ENCODE measurements around the gene SPRED2. TPM values are rescaled to one million over a fixed set of nuclear protein-coding genes. Genes with fewer than 3 reads are reported as not detected.

The SPRED2 gene
- total RNA-seq, 1 donor from 2014 or later: 7.8 TPM

DNA sequence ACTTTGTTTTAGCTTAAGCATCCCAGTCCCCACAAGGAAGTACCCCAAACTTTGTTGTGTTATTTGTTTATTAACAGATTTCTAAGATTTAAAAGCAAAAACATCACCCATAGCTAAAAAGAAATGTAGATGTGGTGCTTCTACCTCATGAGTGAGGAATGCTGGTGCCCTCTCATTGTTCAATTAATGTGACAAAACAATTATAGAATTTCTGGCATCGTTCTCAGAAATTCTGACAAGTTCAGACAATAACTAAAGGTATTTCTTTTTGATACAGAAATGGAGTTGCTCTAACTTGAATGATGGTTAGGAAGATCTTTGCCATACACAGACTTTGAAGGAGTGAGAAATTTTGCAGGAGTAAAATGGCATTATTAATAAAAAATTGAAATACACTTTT lies 42.9 kb downstream of the SPRED2 start:
- Histone ChIP-seq H3K27me3 (ENCODE audit: control insufficient read depth in 3 of 3, insufficient read depth in 3 of 3, low read length in 3 of 3) (no peaks in the 10 kb centered on the region), H3K36me3 (ENCODE audit: control insufficient read depth in 3 of 3, insufficient read depth in 3 of 3, low read length in 3 of 3) (no peaks in the 10 kb centered on the region), H3K4me1 (ENCODE audit: control insufficient read depth in 3 of 3, insufficient read depth in 3 of 3, low read length in 3 of 3) (peaks cover 3 to 19% (median 12%) of the 10 kb centered on the region in 3 donors), H3K4me3 (ENCODE audit: low read length in 3 of 3) (no peak overlapping the region), H3K27ac (ENCODE audit: low read depth, low read length) (no peak overlapping the region), H3K9ac (ENCODE audit: low read depth in 1 of 3, low read length in 3 of 3) (no peak overlapping the region), H3K9me3 (ENCODE audit: control insufficient read depth in 3 of 3, low read length in 3 of 3) (no peaks in the 10 kb centered on the region)

- H3K27ac ChIP-seq (ENCODE audit: low read depth, low read length): no peak overlapping the region
- H3K36me3 ChIP-seq (ENCODE audit: control insufficient read depth in 3 of 3, insufficient read depth in 3 of 3, low read length in 3 of 3): no peaks in the 10 kb centered on the region
- no peak overlapping the region for H3K9ac ChIP-seq (ENCODE audit: low read depth in 1 of 3, low read length in 3 of 3)
- no peak overlapping the region for H3K4me3 ChIP-seq (ENCODE audit: low read length in 3 of 3)
- peaks cover 9 to 25% (median 17%) of the 10 kb centered on the region in 3 donors for H3K4me1 ChIP-seq (ENCODE audit: control insufficient read depth in 3 of 3, insufficient read depth in 3 of 3, low read length in 3 of 3)
- no peaks in the 10 kb centered on the region for H3K9me3 ChIP-seq (ENCODE audit: control insufficient read depth in 3 of 3, low read length in 3 of 3)
- H3K27me3 ChIP-seq (ENCODE audit: control insufficient read depth in 3 of 3, insufficient read depth in 3 of 3, low read length in 3 of 3): no peaks in the 10 kb centered on the region
These were observed 43.6 kb downstream of the SPRED2 start for GRCh38 chr2:65388596-65389390.

DNA sequence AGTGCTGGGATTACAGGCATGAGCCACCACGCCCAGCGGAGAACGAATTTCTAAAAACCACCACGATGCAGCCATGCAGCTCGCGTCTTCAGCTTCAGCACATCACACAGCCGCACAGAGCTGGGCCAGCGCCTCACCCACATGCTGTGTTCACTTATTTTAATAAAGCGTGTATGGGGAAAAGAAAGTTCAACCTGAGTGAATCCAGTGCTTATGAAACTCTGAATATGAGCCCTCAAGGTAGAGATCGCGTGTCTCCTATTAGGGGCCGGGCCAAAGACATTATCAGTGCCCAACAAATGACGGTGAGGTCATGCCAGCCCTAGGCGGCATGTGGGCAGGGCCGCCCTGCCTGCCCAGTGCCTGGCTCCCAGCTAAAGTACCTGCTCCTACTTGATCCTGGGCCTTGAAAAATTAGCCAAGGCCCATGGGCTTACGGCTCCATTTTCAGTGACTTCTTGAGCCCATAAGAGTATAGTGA lies 44.3 kb downstream of the SPRED2 start:
- H3K27me3 ChIP-seq (ENCODE audit: control insufficient read depth in 3 of 3, insufficient read depth in 3 of 3, low read length in 3 of 3): no peaks in the 10 kb centered on the region
- no peak overlapping the region for H3K4me3 ChIP-seq (ENCODE audit: low read length in 3 of 3)
- H3K4me1 ChIP-seq (ENCODE audit: control insufficient read depth in 3 of 3, insufficient read depth in 3 of 3, low read length in 3 of 3): peaks cover 15 to 32% (median 24%) of the 10 kb centered on the region in 3 donors
- H3K9ac ChIP-seq (ENCODE audit: low read depth in 1 of 3, low read length in 3 of 3): no peak overlapping the region
- H3K27ac ChIP-seq (ENCODE audit: low read depth, low read length): no peak overlapping the region
- H3K9me3 ChIP-seq (ENCODE audit: control insufficient read depth in 3 of 3, low read length in 3 of 3): no peaks in the 10 kb centered on the region
- H3K36me3 ChIP-seq (ENCODE audit: control insufficient read depth in 3 of 3, insufficient read depth in 3 of 3, low read length in 3 of 3): no peaks in the 10 kb centered on the region

- Histone ChIP-seq H3K27me3 (ENCODE audit: control insufficient read depth in 3 of 3, insufficient read depth in 3 of 3, low read length in 3 of 3) (no peaks in the 10 kb centered on the region), H3K4me3 (ENCODE audit: low read length in 3 of 3) (no peak overlapping the region), H3K4me1 (ENCODE audit: control insufficient read depth in 3 of 3, insufficient read depth in 3 of 3, low read length in 3 of 3) (peaks cover 24 to 41% (median 34%) of the 10 kb centered on the region in 3 donors), H3K9me3 (ENCODE audit: control insufficient read depth in 3 of 3, low read length in 3 of 3) (no peaks in the 10 kb centered on the region), H3K27ac (ENCODE audit: low read depth, low read length) (no peak overlapping the region), H3K9ac (ENCODE audit: low read depth in 1 of 3, low read length in 3 of 3) (no peak overlapping the region), H3K36me3 (ENCODE audit: control insufficient read depth in 3 of 3, insufficient read depth in 3 of 3, low read length in 3 of 3) (no peaks in the 10 kb centered on the region)
These were observed 45.4 kb downstream of the SPRED2 start for GRCh38 chr2:65386989-65387388.

- H3K4me1 ChIP-seq (ENCODE audit: control insufficient read depth in 3 of 3, insufficient read depth in 3 of 3, low read length in 3 of 3): peaks cover 30 to 41% (median 39%) of the 10 kb centered on the region in 3 donors
- no peaks in the 10 kb centered on the region for H3K9me3 ChIP-seq (ENCODE audit: control insufficient read depth in 3 of 3, low read length in 3 of 3)
- H3K27me3 ChIP-seq (ENCODE audit: control insufficient read depth in 3 of 3, insufficient read depth in 3 of 3, low read length in 3 of 3): no peaks in the 10 kb centered on the region
- no peak overlapping the region for H3K9ac ChIP-seq (ENCODE audit: low read depth in 1 of 3, low read length in 3 of 3)
- no peak overlapping the region for H3K27ac ChIP-seq (ENCODE audit: low read depth, low read length)
- H3K4me3 ChIP-seq (ENCODE audit: low read length in 3 of 3): no peak overlapping the region
- H3K36me3 ChIP-seq (ENCODE audit: control insufficient read depth in 3 of 3, insufficient read depth in 3 of 3, low read length in 3 of 3): no peaks in the 10 kb centered on the region
These were observed 46.1 kb downstream of the SPRED2 start for GRCh38 chr2:65386344-65386743.

GRCh38 chr2:65383541-65384488 lies 48.6 kb downstream of the SPRED2 start:
- H3K9me3 ChIP-seq (ENCODE audit: control insufficient read depth in 3 of 3, low read length in 3 of 3): no peaks in the 10 kb centered on the region
- H3K9ac ChIP-seq (ENCODE audit: low read depth in 1 of 3, low read length in 3 of 3): peak overlapping the region in 2 of 3 donors; percentile 33 to 57
- H3K36me3 ChIP-seq (ENCODE audit: control insufficient read depth in 3 of 3, insufficient read depth in 3 of 3, low read length in 3 of 3): no peaks in the 10 kb centered on the region
- H3K27ac ChIP-seq (ENCODE audit: low read depth, low read length): peak overlapping the region; percentile 54
- no peaks in the 10 kb centered on the region for H3K27me3 ChIP-seq (ENCODE audit: control insufficient read depth in 3 of 3, insufficient read depth in 3 of 3, low read length in 3 of 3)
- peak overlapping the region in 1 of 3 donors; percentile 13 for H3K4me3 ChIP-seq (ENCODE audit: low read length in 3 of 3)
- peaks cover 31 to 39% (median 33%) of the 10 kb centered on the region in 3 donors for H3K4me1 ChIP-seq (ENCODE audit: control insufficient read depth in 3 of 3, insufficient read depth in 3 of 3, low read length in 3 of 3)

DNA sequence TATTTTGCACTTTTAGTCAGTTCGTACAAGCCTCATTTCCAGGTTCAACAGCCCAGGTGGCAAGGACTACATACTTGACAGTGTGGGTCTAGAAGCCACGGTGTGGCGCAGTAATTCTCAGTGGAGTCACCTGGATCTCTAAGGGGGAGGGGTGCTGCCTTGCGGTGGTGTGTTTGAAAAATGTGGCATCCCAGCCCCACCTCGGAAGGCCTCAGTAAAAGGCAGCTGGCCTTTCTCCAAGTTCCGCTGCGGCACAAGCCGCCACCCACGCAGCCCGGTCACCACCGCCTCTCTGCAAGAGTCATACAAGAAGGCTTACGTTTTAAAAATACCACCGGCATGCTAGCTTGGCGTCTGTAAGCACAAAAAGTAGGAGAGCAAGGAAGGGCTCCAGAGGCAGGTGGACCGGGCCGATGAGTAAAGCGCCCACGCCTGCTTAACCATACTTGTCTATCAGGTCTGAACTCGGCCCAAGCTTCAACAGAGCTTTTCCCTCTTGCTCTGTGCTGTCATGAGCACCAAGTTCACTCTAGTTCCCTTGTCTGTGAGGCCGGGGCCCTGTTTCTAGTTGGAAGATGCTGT lies 49.5 kb downstream of the SPRED2 start:
- Histone ChIP-seq H3K27ac (ENCODE audit: low read depth, low read length) (peak overlapping the region; percentile 54), H3K4me1 (ENCODE audit: control insufficient read depth in 3 of 3, insufficient read depth in 3 of 3, low read length in 3 of 3) (peaks cover 31 to 36% (median 35%) of the 10 kb centered on the region in 3 donors), H3K4me3 (ENCODE audit: low read length in 3 of 3) (peak overlapping the region; percentile 25 to 42 (median 38)), H3K9ac (ENCODE audit: low read depth in 1 of 3, low read length in 3 of 3) (peak overlapping the region in 2 of 3 donors; percentile 33 to 57), H3K9me3 (ENCODE audit: control insufficient read depth in 3 of 3, low read length in 3 of 3) (no peaks in the 10 kb centered on the region), H3K36me3 (ENCODE audit: control insufficient read depth in 3 of 3, insufficient read depth in 3 of 3, low read length in 3 of 3) (no peaks in the 10 kb centered on the region), H3K27me3 (ENCODE audit: control insufficient read depth in 3 of 3, insufficient read depth in 3 of 3, low read length in 3 of 3) (no peaks in the 10 kb centered on the region)

- H3K9ac ChIP-seq (ENCODE audit: low read depth in 1 of 3, low read length in 3 of 3): peak overlapping the region in 1 of 3 donors; percentile 33
These were observed 50.1 kb downstream of the SPRED2 start for GRCh38 chr2:65382323-65382722.

DNA sequence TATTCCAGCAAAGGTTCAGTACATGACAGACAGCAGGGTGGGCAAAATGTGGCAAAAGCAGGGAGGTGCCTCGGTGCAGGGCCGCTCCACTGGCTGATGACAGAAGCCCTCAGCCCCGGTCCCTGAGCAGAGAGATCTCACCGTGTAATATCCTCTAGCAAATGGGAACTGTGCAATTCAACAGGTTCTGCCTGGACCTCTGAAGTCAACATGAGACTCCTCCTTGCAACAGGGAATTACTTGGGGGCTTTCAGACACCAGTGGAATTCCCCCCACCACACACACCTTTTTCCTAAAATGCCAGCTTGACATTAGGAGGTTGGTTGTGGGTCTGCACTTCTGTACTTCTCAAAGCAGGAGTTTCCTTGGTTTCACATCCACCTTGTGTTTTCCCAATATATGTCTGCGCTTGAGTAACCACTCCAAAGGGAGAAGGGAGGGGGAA lies 50.8 kb downstream of the SPRED2 start:
- Histone ChIP-seq H3K27ac (ENCODE audit: low read depth, low read length) (no peak overlapping the region), H3K4me3 (ENCODE audit: low read length in 3 of 3) (no peak overlapping the region), H3K4me1 (ENCODE audit: control insufficient read depth in 3 of 3, insufficient read depth in 3 of 3, low read length in 3 of 3) (peaks cover 31 to 41% (median 41%) of the 10 kb centered on the region in 3 donors)

More at GRCh38 chr2:65382323-65382722, 50.1 kb downstream of the SPRED2 start:
- Histone ChIP-seq H3K36me3 (ENCODE audit: control insufficient read depth in 3 of 3, insufficient read depth in 3 of 3, low read length in 3 of 3) (no peaks in the 10 kb centered on the region), H3K4me1 (ENCODE audit: control insufficient read depth in 3 of 3, insufficient read depth in 3 of 3, low read length in 3 of 3) (peaks cover 31 to 41% (median 40%) of the 10 kb centered on the region in 3 donors), H3K27me3 (ENCODE audit: control insufficient read depth in 3 of 3, insufficient read depth in 3 of 3, low read length in 3 of 3) (no peaks in the 10 kb centered on the region), H3K27ac (ENCODE audit: low read depth, low read length) (peak overlapping the region; percentile 54), H3K4me3 (ENCODE audit: low read length in 3 of 3) (no peak overlapping the region), H3K9me3 (ENCODE audit: control insufficient read depth in 3 of 3, low read length in 3 of 3) (no peaks in the 10 kb centered on the region)

More for the DNA sequence above, 50.8 kb downstream of the SPRED2 start:
- no peaks in the 10 kb centered on the region for H3K36me3 ChIP-seq (ENCODE audit: control insufficient read depth in 3 of 3, insufficient read depth in 3 of 3, low read length in 3 of 3)
- H3K9me3 ChIP-seq (ENCODE audit: control insufficient read depth in 3 of 3, low read length in 3 of 3): no peaks in the 10 kb centered on the region
- no peak overlapping the region for H3K9ac ChIP-seq (ENCODE audit: low read depth in 1 of 3, low read length in 3 of 3)
- no peaks in the 10 kb centered on the region for H3K27me3 ChIP-seq (ENCODE audit: control insufficient read depth in 3 of 3, insufficient read depth in 3 of 3, low read length in 3 of 3)
